Measurements from ENCODE around the gene CHST2. TPM values are rescaled to one million over a fixed set of nuclear protein-coding genes. Genes with fewer than 3 reads are reported as not detected.
A peak's percentile ranks its signal among the peaks of the same experiment; 100 is the strongest.
"Not testable (repeated sequence)": the region's sequence is repeated elsewhere in the genome, so short reads cannot be mapped to it uniquely, and the experiment has no call there.

Gene CHST2
- polyA plus RNA-seq (ENCODE audit: low read depth in 6 of 6): 10 to 100 TPM in 5 of 6 donors, 1 to 10 TPM in 1; 8.8 to 30.0 (median 15.9) TPM

GRCh38 chr3:143119009-143119914 is at the start of gene CHST2:
CHST2 (plus strand) TSS chr3:143119771; CDS start chr3:143120817, 1,046 bp downstream.
- Mint-ChIP-seq H3K4me3 (peak within 1 kb of the TSS; percentile 92 to 98 (median 96)), H3K4me1 (peaks cover 17 to 40% (median 30%) of the 10 kb centered on the region in 3 donors), H3K9me3 (no peaks in the 10 kb centered on the region), H3K27ac (peak within 1 kb of the TSS; percentile 42 to 97 (median 88)), H3K27me3 (peaks cover 0 to 4% (median 0%) of the 10 kb centered on the region in 3 donors), H3K36me3 (no peaks in the 10 kb centered on the region)
- ATAC-seq (ENCODE audit: low read depth in 2 of 2) (peak; percentile 82), DNase-seq (peak; percentile 80)

GRCh38 chr3:143070977-143071551 is 48.5 kb upstream of the CHST2 start:
- Mint-ChIP-seq H3K27me3 (no peaks in the 10 kb centered on the region), H3K4me1 (peaks cover 0 to 3% (median 3%) of the 10 kb centered on the region in 3 donors), H3K36me3 (no peaks in the 10 kb centered on the region), H3K27ac (no peak overlapping the region), H3K4me3 (no peak overlapping the region), H3K9me3 (no peaks in the 10 kb centered on the region)
- ATAC-seq (ENCODE audit: low read depth in 2 of 2) (no peak), DNase-seq (no peak)

GRCh38 chr3:143071776-143072175 is 47.8 kb upstream of the CHST2 start:
- Mint-ChIP-seq H3K27ac (no peak overlapping the region), H3K27me3 (no peaks in the 10 kb centered on the region), H3K4me3 (no peak overlapping the region), H3K36me3 (no peaks in the 10 kb centered on the region), H3K9me3 (no peaks in the 10 kb centered on the region), H3K4me1 (no peaks in the 10 kb centered on the region)
- ATAC-seq (ENCODE audit: low read depth in 2 of 2): no peak
- DNase-seq: no peak

DNA sequence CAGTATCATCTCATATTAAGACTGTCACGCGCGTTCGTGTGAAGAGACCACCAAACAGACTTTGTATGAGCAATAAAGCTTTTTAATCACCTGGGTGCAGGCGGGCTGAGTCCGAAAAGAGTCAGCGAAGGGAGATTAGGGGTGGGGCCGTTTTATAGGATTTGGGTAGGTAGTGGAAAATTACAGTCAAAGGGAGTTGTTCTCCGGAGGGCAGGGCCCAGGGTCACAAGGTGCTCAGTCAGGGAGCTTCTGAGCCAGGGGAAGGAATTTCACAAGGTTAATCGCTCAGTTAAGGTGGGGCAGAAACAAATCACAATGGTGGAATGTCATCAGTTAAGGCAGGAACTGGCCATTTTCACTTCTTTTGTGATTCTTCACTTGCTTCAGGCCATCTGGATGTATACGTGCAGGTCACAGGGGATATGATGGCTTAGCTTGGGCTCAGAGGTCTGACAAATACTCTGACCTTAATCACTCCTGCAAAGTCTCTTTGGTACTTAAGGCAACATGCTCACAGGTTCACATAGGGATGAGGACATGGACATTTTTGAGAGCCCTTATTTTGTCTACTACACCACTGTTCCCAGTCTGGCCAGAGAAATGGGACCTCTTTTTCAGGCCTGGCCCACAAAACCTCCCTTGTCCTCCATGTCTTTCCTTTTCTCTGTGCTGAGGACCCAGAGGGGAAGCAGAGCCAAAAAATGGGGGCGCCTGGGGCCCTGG is 47.1 kb upstream of the CHST2 start:
- H3K27me3 Mint-ChIP-seq; DNase-seq; H3K4me1 Mint-ChIP-seq; H3K36me3 Mint-ChIP-seq; ATAC-seq (ENCODE audit: low read depth in 2 of 2); H3K9me3 Mint-ChIP-seq; H3K4me3 Mint-ChIP-seq: not testable (repeated sequence)
- H3K27ac Mint-ChIP-seq: peak overlapping the region in 2 of 6 donors; percentile 44 to 50

- not testable (repeated sequence) for H3K4me3 Mint-ChIP-seq; H3K9me3 Mint-ChIP-seq; H3K27me3 Mint-ChIP-seq; H3K36me3 Mint-ChIP-seq; H3K4me1 Mint-ChIP-seq; H3K27ac Mint-ChIP-seq; DNase-seq; ATAC-seq (ENCODE audit: low read depth in 2 of 2)
Measured at GRCh38 chr3:143073541-143073940, 46.0 kb upstream of the CHST2 start.

DNA sequence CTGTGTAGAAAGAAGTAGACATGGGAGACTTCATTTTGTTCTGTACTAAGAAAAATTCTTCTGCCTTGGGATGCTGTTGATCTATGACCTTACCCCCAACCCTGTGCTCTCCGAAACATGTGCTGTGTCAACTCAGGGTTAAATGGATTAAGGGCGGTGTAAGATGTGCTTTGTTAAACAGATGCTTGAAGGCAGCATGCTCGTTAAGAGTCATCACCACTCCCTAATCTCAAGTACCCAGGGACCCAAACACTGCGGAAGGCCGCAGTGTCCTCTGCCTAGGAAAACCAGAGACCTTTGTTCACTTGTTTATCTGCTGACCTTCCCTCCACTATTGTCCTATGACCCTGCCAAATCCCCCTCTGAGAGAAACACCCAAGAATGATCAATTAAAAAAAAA is 45.6 kb upstream of the CHST2 start:
- DNase-seq; H3K4me1 Mint-ChIP-seq; H3K27me3 Mint-ChIP-seq; H3K9me3 Mint-ChIP-seq; H3K4me3 Mint-ChIP-seq; H3K27ac Mint-ChIP-seq; H3K36me3 Mint-ChIP-seq; ATAC-seq (ENCODE audit: low read depth in 2 of 2): not testable (repeated sequence)

DNA sequence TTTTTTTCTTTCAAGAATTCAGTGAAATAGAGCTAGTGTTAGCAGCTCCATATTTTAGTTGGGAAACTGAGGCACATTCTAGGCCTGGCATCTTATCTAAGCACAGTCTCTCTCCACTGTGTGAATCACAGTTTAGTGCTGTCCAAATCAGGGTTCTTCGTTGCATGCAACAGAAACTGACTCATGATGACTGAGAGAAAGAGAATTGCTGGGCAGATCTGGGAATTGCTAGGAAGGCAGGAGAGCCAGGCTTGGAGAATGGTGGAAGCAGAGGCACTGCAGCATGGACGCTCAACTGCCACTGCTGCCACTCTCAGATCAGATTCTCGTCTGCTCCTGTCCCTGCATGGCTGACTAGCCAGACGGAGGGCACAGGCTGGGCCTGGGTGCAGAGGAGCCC is 40.7 kb upstream of the CHST2 start:
- no peaks in the 10 kb centered on the region for H3K36me3 Mint-ChIP-seq
- H3K9me3 Mint-ChIP-seq: no peaks in the 10 kb centered on the region
- no peak overlapping the region for H3K4me3 Mint-ChIP-seq
- no peak overlapping the region for H3K27ac Mint-ChIP-seq
- DNase-seq: no peak
- peaks cover 14 to 18% (median 15%) of the 10 kb centered on the region in 3 donors for H3K4me1 Mint-ChIP-seq
- no peaks in the 10 kb centered on the region for H3K27me3 Mint-ChIP-seq
- ATAC-seq (ENCODE audit: low read depth in 2 of 2): no peak

GRCh38 chr3:143080196-143080595 is 39.4 kb upstream of the CHST2 start:
- DNase-seq: no peak
- Mint-ChIP-seq H3K9me3 (peaks cover 0 to 3% (median 0%) of the 10 kb centered on the region in 7 donors), H3K4me3 (no peak overlapping the region), H3K4me1 (peaks cover 21 to 27% (median 22%) of the 10 kb centered on the region in 3 donors), H3K27me3 (no peaks in the 10 kb centered on the region), H3K36me3 (no peaks in the 10 kb centered on the region), H3K27ac (no peak overlapping the region)
- no peak for ATAC-seq (ENCODE audit: low read depth in 2 of 2)

GRCh38 chr3:143081365-143081764 is 38.2 kb upstream of the CHST2 start:
- Mint-ChIP-seq H3K4me1 (peaks cover 21 to 28% (median 23%) of the 10 kb centered on the region in 3 donors), H3K36me3 (no peaks in the 10 kb centered on the region), H3K4me3 (no peak overlapping the region), H3K9me3 (peaks cover 0 to 3% (median 0%) of the 10 kb centered on the region in 7 donors), H3K27ac (peak overlapping the region in 2 of 6 donors; percentile 1), H3K27me3 (no peaks in the 10 kb centered on the region)
- DNase-seq (no peak), ATAC-seq (ENCODE audit: low read depth in 2 of 2) (no peak)

GRCh38 chr3:143081844-143082778 is 37.5 kb upstream of the CHST2 start:
- H3K9me3 Mint-ChIP-seq: peaks cover 0 to 3% (median 0%) of the 10 kb centered on the region in 7 donors
- ATAC-seq (ENCODE audit: low read depth in 2 of 2) (peak; percentile 75 to 76), DNase-seq (peak; percentile 4)
- H3K27me3 Mint-ChIP-seq: no peaks in the 10 kb centered on the region
- peak overlapping the region in 6 of 8 donors; percentile 1 to 65 (median 20) for H3K4me3 Mint-ChIP-seq
- H3K4me1 Mint-ChIP-seq: peaks cover 21 to 28% (median 23%) of the 10 kb centered on the region in 3 donors
- peak overlapping the region in 5 of 6 donors; percentile 47 to 90 (median 78) for H3K27ac Mint-ChIP-seq
- no peaks in the 10 kb centered on the region for H3K36me3 Mint-ChIP-seq

- DNase-seq (no peak), ATAC-seq (ENCODE audit: low read depth in 2 of 2) (no peak)
- peaks cover 0 to 5% (median 0%) of the 10 kb centered on the region in 7 donors for H3K9me3 Mint-ChIP-seq
- H3K27me3 Mint-ChIP-seq: no peaks in the 10 kb centered on the region
- peaks cover 21 to 28% (median 23%) of the 10 kb centered on the region in 3 donors for H3K4me1 Mint-ChIP-seq
- no peak overlapping the region for H3K4me3 Mint-ChIP-seq
- no peaks in the 10 kb centered on the region for H3K36me3 Mint-ChIP-seq
- peak overlapping the region in 1 of 6 donors; percentile 58 for H3K27ac Mint-ChIP-seq
Measured at GRCh38 chr3:143083781-143084180, 35.8 kb upstream of the CHST2 start.

DNA sequence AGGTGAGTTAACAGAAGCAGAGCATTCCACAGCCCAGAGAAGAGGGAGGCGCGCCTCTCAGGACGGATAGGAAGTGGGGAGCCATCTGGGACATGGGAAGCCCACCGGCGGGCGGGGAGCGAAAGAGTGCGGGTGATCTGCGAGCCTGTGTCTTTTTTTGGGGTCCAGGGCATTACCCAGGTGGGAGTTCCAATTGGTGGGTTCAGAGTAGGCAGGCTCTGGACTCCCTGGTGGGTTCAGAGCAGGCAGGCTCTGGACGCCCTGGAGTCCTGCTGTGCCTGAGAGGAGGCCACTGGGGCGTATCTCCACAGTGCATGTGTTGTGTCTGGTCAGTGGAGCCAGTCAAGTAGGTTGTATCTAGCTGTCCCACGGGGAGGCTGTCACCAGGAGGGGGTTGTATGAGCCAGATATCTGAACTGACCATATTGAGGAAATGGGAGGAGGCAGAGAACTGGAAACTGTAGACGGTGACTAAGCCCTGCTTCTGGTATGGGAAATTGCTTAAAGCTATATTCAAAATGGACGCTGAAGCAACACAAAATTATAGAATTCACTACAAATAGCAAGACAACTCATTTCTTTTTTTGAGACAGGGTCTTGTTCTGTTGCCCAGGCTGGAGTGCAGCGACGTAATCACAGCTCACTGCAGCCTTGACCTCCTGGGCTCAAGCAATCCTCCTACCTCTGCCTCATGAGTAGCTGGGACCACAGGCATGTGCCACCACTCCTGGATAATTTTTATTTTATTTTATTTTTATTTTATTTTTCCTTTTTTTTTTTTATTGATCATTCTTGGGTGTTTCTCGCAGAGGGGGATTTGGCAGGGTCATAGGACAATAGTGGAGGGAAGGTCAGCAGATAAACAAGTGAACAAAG is 34.5 kb upstream of the CHST2 start:
- H3K9me3 Mint-ChIP-seq: peaks cover 0 to 5% (median 0%) of the 10 kb centered on the region in 7 donors
- peak overlapping the region in 1 of 8 donors; percentile 35 for H3K4me3 Mint-ChIP-seq
- peak; percentile 47 to 55 for ATAC-seq (ENCODE audit: low read depth in 2 of 2)
- no peaks in the 10 kb centered on the region for H3K36me3 Mint-ChIP-seq
- peaks cover 21 to 28% (median 23%) of the 10 kb centered on the region in 3 donors for H3K4me1 Mint-ChIP-seq
- no peaks in the 10 kb centered on the region for H3K27me3 Mint-ChIP-seq
- H3K27ac Mint-ChIP-seq: peak overlapping the region in 4 of 6 donors; percentile 23 to 83 (median 58)
- DNase-seq: no peak
